Measurements from ENCODE around the gene ARHGEF10L. TPM values are rescaled to one million over a fixed set of nuclear protein-coding genes. Genes with fewer than 3 reads are reported as not detected.

The ARHGEF10L gene
- polyA plus RNA-seq, 1 donor (not counting 4 experiments of a cell fraction or from before 2014, with no cell fraction given) = 2.4 TPM

- dilution Hi-C loops (cut with MboI; ENCODE audit: extremely low pct_ligation_motif_present, low sequenced_read_pairs) = no loop called here
- Histone ChIP-seq H3K36me3 (ENCODE audit: control insufficient read depth in 2 of 2, extremely low read depth in 1 of 2, insufficient read depth in 2 of 2, low read length in 2 of 2) (no peaks in the 10 kb centered on the region), H3K9me1 (ENCODE audit: control insufficient read depth, extremely low read depth, insufficient read depth, low read length) (no peaks in the 10 kb centered on the region), H3K4me1 (ENCODE audit: control insufficient read depth, extremely low read depth, insufficient read depth, low read length) (peaks cover 20% of the 10 kb centered on the region), H3K27me3 (ENCODE audit: control insufficient read depth, extremely low read depth, insufficient read depth, low read length) (no peaks in the 10 kb centered on the region), H3K4me3 (ENCODE audit: control insufficient read depth in 2 of 3, extremely low read depth in 1 of 3, insufficient read depth in 2 of 3, low read depth in 1 of 3, low read length in 3 of 3) (no peak overlapping the region), H3K9ac (ENCODE audit: control insufficient read depth, extremely low read depth, insufficient read depth, low read length) (no peak overlapping the region), H4K20me1 (ENCODE audit: control insufficient read depth, extremely low read depth, insufficient read depth, low read length) (no peaks in the 10 kb centered on the region), H3K9me3 (ENCODE audit: control insufficient read depth, low read depth, low read length) (no peaks in the 10 kb centered on the region), H2AFZ (ENCODE audit: control insufficient read depth, low read length) (no peak overlapping the region), H3K27ac (ENCODE audit: control insufficient read depth, insufficient read depth, low read length) (no peak overlapping the region), H3K79me2 (ENCODE audit: control insufficient read depth, insufficient read depth, low read length) (no peaks in the 10 kb centered on the region), H3K4me2 (ENCODE audit: control insufficient read depth, extremely low read depth, insufficient read depth, low read depth, low read length) (no peak overlapping the region)
- no peak for FAIRE-seq
- TF ChIP-seq CTCF (optimal IDR thresholded peaks at IDR 0.05 in 1 of 3, IDR thresholded peaks at IDR 0.05 in 1 of 3, conservative IDR thresholded peaks at IDR 0.05 in 1 of 3; ENCODE audit: extremely low read depth in 1 of 3, insufficient read depth in 2 of 3, low read length in 3 of 3) (no peak), EZH2 (IDR thresholded peaks at IDR 0.05; ENCODE audit: low read length) (no peak)
- no peak for DNase-seq (ENCODE audit: low read depth, low spot score)
Observed at GRCh38 chr1:17546946-17547670, 7.6 kb downstream of the ARHGEF10L start.

DNA sequence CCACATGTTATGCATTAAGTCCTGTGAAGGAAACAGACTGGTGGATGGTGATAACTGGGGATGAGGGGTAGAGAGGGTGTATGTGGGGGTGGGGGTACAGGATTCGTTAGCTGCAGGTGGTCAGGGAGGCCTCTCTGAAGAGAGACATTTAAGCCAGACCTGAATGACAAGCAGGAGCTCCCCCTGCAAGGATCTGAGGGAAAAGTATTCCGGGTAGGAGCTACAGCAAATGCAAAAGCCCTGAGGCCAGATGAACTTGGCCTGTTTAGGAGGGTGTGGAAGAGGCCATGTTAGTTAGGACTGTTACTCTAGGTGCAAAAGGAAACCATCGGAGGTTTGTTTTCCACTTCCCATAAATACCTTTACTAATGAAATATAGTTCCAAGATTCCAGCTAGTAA is 9.9 kb downstream of the ARHGEF10L start:
- FAIRE-seq (no peak), DNase-seq (ENCODE audit: low read depth, low spot score) (no peak)
- dilution Hi-C loops (cut with MboI; ENCODE audit: extremely low pct_ligation_motif_present, low sequenced_read_pairs) = no loop called here
- H3K27ac ChIP-seq (ENCODE audit: control insufficient read depth, insufficient read depth, low read length) = no peak overlapping the region
- H3K9me3 ChIP-seq (ENCODE audit: control insufficient read depth, low read depth, low read length) = no peaks in the 10 kb centered on the region
- H3K9me1 ChIP-seq (ENCODE audit: control insufficient read depth, extremely low read depth, insufficient read depth, low read length) = no peaks in the 10 kb centered on the region
- no peak overlapping the region for H2AFZ ChIP-seq (ENCODE audit: control insufficient read depth, low read length)
- no peaks in the 10 kb centered on the region for H3K36me3 ChIP-seq (ENCODE audit: control insufficient read depth in 2 of 2, extremely low read depth in 1 of 2, insufficient read depth in 2 of 2, low read length in 2 of 2)
- H3K27me3 ChIP-seq (ENCODE audit: control insufficient read depth, extremely low read depth, insufficient read depth, low read length) = no peaks in the 10 kb centered on the region
- no peak overlapping the region for H3K9ac ChIP-seq (ENCODE audit: control insufficient read depth, extremely low read depth, insufficient read depth, low read length)
- H3K79me2 ChIP-seq (ENCODE audit: control insufficient read depth, insufficient read depth, low read length) = no peaks in the 10 kb centered on the region
- peaks cover 29% of the 10 kb centered on the region for H3K4me1 ChIP-seq (ENCODE audit: control insufficient read depth, extremely low read depth, insufficient read depth, low read length)
- no peak for TF ChIP-seq CTCF (optimal IDR thresholded peaks at IDR 0.05 in 1 of 3, IDR thresholded peaks at IDR 0.05 in 1 of 3, conservative IDR thresholded peaks at IDR 0.05 in 1 of 3; ENCODE audit: extremely low read depth in 1 of 3, insufficient read depth in 2 of 3, low read length in 3 of 3)
- no peak for TF ChIP-seq EZH2 (IDR thresholded peaks at IDR 0.05; ENCODE audit: low read length)
- H4K20me1 ChIP-seq (ENCODE audit: control insufficient read depth, extremely low read depth, insufficient read depth, low read length) = no peaks in the 10 kb centered on the region
- H3K4me3 ChIP-seq (ENCODE audit: control insufficient read depth in 2 of 3, extremely low read depth in 1 of 3, insufficient read depth in 2 of 3, low read depth in 1 of 3, low read length in 3 of 3) = no peak overlapping the region
- H3K4me2 ChIP-seq (ENCODE audit: control insufficient read depth, extremely low read depth, insufficient read depth, low read depth, low read length) = no peak overlapping the region

All from keratinocyte (primary cell).